Lower lobe of right lung (tissue), 2 donors: Measurements from ENCODE around the gene AFDN. TPM values are rescaled to one million over a fixed set of nuclear protein-coding genes. Genes with fewer than 3 reads are reported as not detected.

Experiments used
- ATAC-seq, 2 donors: fragments of 200-7000 bp; cut with Tn5 transposase; one replicate each; pipeline ENCODE4 v1.9.1; 2020 to 2022; ENCODE audit warnings: mild to moderate bottlenecking in 2 of 2, moderate library complexity in 2 of 2
- DNase-seq: peaks from one replicate; pipeline ENCODE4 v3.0.0-alpha.2; 2020
- H3K27ac ChIP-seq: fragments of 200-600 bp; one replicate; pipeline ENCODE4 v1.8.0; 2022
- H3K27me3 ChIP-seq: fragments of 200-600 bp; one replicate; pipeline ENCODE4 v1.8.0; 2022; ENCODE audit warnings: low read depth
- H3K36me3 ChIP-seq: fragments of 200-600 bp; one replicate; pipeline ENCODE4 v1.8.0; 2022; ENCODE audit warnings: mild to moderate bottlenecking
- H3K4me1 ChIP-seq: fragments of 200-600 bp; one replicate; pipeline ENCODE4 v1.8.0; 2022
- H3K4me3 ChIP-seq: fragments of 200-600 bp; one replicate; pipeline ENCODE4 v1.8.0; 2022; ENCODE audit warnings: mild to moderate bottlenecking
- H3K9me3 ChIP-seq: fragments of 200-600 bp; one replicate; pipeline ENCODE4 v1.8.0; 2022
- CTCF ChIP-seq: fragments of 200-600 bp; IDR thresholded peaks from one replicate; pipeline ENCODE4 v1.8.0; 2022; ENCODE audit warnings: antibody characterized with exemption, mild to moderate bottlenecking
- intact Hi-C: fragments of 100-400 bp; cut with DNase I; formaldehyde crosslinking; loops from one replicate; pipeline ENCODE4 v1.11.0; 2022
- total RNA-seq: library from RNA; stranded (reverse); fragmentation: NEBNext Ultra II Directional; extraction: Animal tissue kit (Norgen Biotek cat#: 25700); gene quantifications from one replicate; pipeline ENCODE4 v1.2.1, GENCODE V29; 2021
- donor health status: DM: no; HTN: yes; CAD: no; lungs with severe emphysema.

AFDN gene
- total RNA-seq, 1 donor from 2014 or later: 167 TPM

- intact Hi-C loops: no loop called here
- TF ChIP-seq CTCF: no peak
- Histone ChIP-seq H3K27me3 (no peaks in the 10 kb centered on the region), H3K4me1 (no peaks in the 10 kb centered on the region), H3K4me3 (no peak overlapping the region), H3K36me3 (peaks cover 92% of the 10 kb centered on the region), H3K9me3 (no peaks in the 10 kb centered on the region), H3K27ac (no peak overlapping the region)
- ATAC-seq (no peak), DNase-seq (no peak)
Measured at GRCh38 chr6:167918548-167919278, 92.0 kb downstream of the AFDN start.

GRCh38 chr6:167919349-167919748 lies 92.6 kb downstream of the AFDN start:
- H3K27ac ChIP-seq: no peak overlapping the region
- intact Hi-C loops: no loop called here
- H3K36me3 ChIP-seq: peaks cover 88% of the 10 kb centered on the region
- no peak for ATAC-seq
- no peaks in the 10 kb centered on the region for H3K27me3 ChIP-seq
- TF ChIP-seq CTCF: no peak
- H3K9me3 ChIP-seq: no peaks in the 10 kb centered on the region
- no peaks in the 10 kb centered on the region for H3K4me1 ChIP-seq
- no peak for DNase-seq
- H3K4me3 ChIP-seq: no peak overlapping the region

DNA sequence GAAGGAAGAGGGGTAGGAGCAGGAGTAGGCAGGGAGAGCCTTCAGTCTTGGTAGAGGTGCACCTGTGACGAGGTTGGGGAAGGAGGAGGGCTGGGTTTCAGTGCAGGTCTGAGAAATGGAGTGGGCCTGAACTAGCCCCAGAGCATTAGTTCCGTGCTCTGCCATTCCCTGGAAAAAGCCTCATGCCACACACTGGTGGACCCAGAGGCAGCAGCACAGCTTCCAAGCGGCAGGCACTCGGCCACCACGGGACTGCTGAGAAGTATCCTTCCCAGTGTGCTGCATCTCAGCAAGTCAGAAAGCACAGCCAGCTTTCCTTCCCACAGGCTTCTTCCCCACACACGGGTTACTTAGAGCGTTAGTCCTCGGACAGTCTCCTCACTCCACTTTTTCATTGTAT lies 93.5 kb downstream of the AFDN start:
- intact Hi-C loops: no loop called here
- Histone ChIP-seq H3K36me3 (peaks cover 88% of the 10 kb centered on the region), H3K9me3 (no peaks in the 10 kb centered on the region), H3K4me3 (no peak overlapping the region), H3K4me1 (no peaks in the 10 kb centered on the region), H3K27ac (no peak overlapping the region), H3K27me3 (no peaks in the 10 kb centered on the region)
- DNase-seq (no peak), ATAC-seq (no peak)
- no peak for TF ChIP-seq CTCF

GRCh38 chr6:167921831-167922230 lies 95.1 kb downstream of the AFDN start:
- no peak for DNase-seq
- TF ChIP-seq CTCF: no peak
- intact Hi-C loops: no loop called here

DNA sequence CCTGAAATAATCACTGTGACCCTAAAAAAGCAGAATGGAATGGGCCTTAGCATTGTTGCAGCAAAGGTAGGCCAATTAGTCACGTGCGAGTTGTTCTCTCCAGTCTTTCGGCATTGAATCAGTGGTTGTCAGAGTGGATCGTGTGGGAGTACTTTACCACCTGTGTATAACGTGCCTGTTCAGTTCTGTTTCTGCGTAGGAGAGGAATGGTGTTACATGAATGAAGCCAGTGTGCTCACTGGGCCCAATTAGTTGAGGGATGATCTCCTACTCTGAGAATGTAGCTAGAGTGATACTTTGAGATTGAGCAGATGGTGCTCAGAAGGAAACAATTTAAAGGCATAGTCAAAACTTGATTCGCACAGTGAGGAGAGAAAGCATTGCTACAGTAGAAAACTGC lies 98.3 kb downstream of the AFDN start:
- Histone ChIP-seq H3K4me1 (no peaks in the 10 kb centered on the region), H3K27me3 (no peaks in the 10 kb centered on the region), H3K4me3 (no peak overlapping the region), H3K36me3 (peaks cover 87% of the 10 kb centered on the region), H3K27ac (no peak overlapping the region), H3K9me3 (no peaks in the 10 kb centered on the region)
- intact Hi-C loops: no loop called here
- DNase-seq (no peak), ATAC-seq (peak; percentile 62 to 68)
- TF ChIP-seq CTCF: no peak

More at GRCh38 chr6:167921831-167922230, 95.1 kb downstream of the AFDN start:
- Histone ChIP-seq H3K4me3 (no peak overlapping the region), H3K36me3 (peaks cover 88% of the 10 kb centered on the region), H3K27me3 (no peaks in the 10 kb centered on the region), H3K4me1 (no peaks in the 10 kb centered on the region), H3K27ac (no peak overlapping the region), H3K9me3 (no peaks in the 10 kb centered on the region)
- no peak for ATAC-seq
